K562 (cell line): ENCODE measurements around the gene NXN. TPM values are rescaled to one million over a fixed set of nuclear protein-coding genes. Genes with fewer than 3 reads are reported as not detected.

Source experiments
- ATAC-seq: fragments of 200-7000 bp; cut with Tn5 transposase; 3 replicates; pipeline ENCODE4 v1.9.1; 2020; ENCODE audit warnings: moderate library complexity
- BruUV-seq: library from RNA; stranded (reverse); fragments of 400-500 nt; replicated peaks from 2 replicates; lab custom pipeline; 2021; lab: Mats Ljungman, UMichigan
- CTCF ChIA-PET: fragments of 300-600 bp; formaldehyde crosslinking; extraction: SDS; loops from one replicate; lab custom pipeline; 2021; ENCODE audit warnings: low intra/inter-chr PET ratio; lab: Yijun Ruan, JAX
- POLR2A ChIA-PET: fragments of 300-600, 350-650 bp; sonication (Branson Sonifier 250); formaldehyde crosslinking; extraction: SDS; loops from one replicate; lab custom pipeline; 2021; ENCODE audit warnings: antibody characterized with exemption, inconsistent platforms; lab: Yijun Ruan, JAX
- DNase-seq, 4 experiments: peaks; one replicate each; pipeline versions ENCODE4 v3.0.0 to v3.0.0-alpha.2; 2011 to 2018; ENCODE audit warnings: low spot score in 3 of 4, mixed read lengths in 3 of 4; ENCODE audit errors: extremely low read depth in 1 of 4
- FAIRE-seq: peaks from 2 replicates; lab custom pipeline; 2011; peaks lifted over from hg19 to GRCh38; lab: Jason Lieb, UNC
- H2AFZ ChIP-seq: 2 replicates; pipeline ENCODE4 v1.6.0; 2011; ENCODE audit warnings: low read depth, low read length, control low read depth, inconsistent platforms
- H3K27ac ChIP-seq: fragments of 200-600 bp; 3 replicates; pipeline ENCODE4 v1.8.0; 2011; ENCODE audit warnings: low read depth, mild to moderate bottlenecking, control low read depth, inconsistent platforms, low read length, moderate library complexity, mixed read lengths; ENCODE audit errors: extremely low read depth
- H3K27me3 ChIP-seq, 2 experiments: fragments of 300-600 bp in 1 of 2; 2 replicates in 1 of 2; 3 replicates in 1 of 2; pipeline versions ENCODE4 v1.6.0 to v1.8.0; 2011; ENCODE audit warnings: inconsistent platforms in 2 of 2, low read length in 2 of 2, mild to moderate bottlenecking in 1 of 2, mixed read lengths in 1 of 2, moderate library complexity in 1 of 2; ENCODE audit not compliant: control insufficient read depth in 2 of 2, insufficient read depth in 2 of 2
- H3K36me3 ChIP-seq: fragments of 300-600 bp; 3 replicates; pipeline ENCODE4 v1.8.0; 2011; ENCODE audit warnings: mild to moderate bottlenecking, low read length, inconsistent platforms; ENCODE audit not compliant: control insufficient read depth, insufficient read depth
- H3K4me1 ChIP-seq, 2 experiments: fragments of 200-600 bp in 1 of 2; replicated peaks in 1 of 2; 2 replicates in 1 of 2; 3 replicates in 1 of 2; pipeline versions ENCODE4 v1.5.1 to v1.8.0; 2011; ENCODE audit warnings: inconsistent platforms in 2 of 2, low read length in 2 of 2, mild to moderate bottlenecking in 1 of 2, mixed read lengths in 1 of 2, moderate library complexity in 1 of 2; ENCODE audit not compliant: control insufficient read depth in 2 of 2, insufficient read depth in 2 of 2
- H3K4me2 ChIP-seq: 2 replicates; pipeline ENCODE4 v1.6.1; 2011; ENCODE audit warnings: low read length, control low read depth, inconsistent platforms, mixed read lengths; ENCODE audit not compliant: insufficient read depth
- H3K4me3 ChIP-seq: fragments of 200-600 bp; sonication (generic), shearing (Covaris generic); 2 replicates; pipeline ENCODE4 v1.5.1; 2016; ENCODE audit warnings: control low read depth, inconsistent platforms
- H3K79me2 ChIP-seq: fragments of 200-600 bp; 3 replicates; pipeline ENCODE4 v1.8.0; 2011; ENCODE audit warnings: low read length, inconsistent platforms; ENCODE audit not compliant: control insufficient read depth, insufficient read depth
- H3K9ac ChIP-seq, 2 experiments: 2 replicates each; pipeline versions ENCODE4 v1.6.0 to v1.6.1; 2011; ENCODE audit warnings: low read depth in 2 of 2, low read length in 2 of 2, control low read depth in 1 of 2, inconsistent platforms in 1 of 2, mild to moderate bottlenecking in 1 of 2, mixed read lengths in 1 of 2; ENCODE audit not compliant: insufficient read depth in 1 of 2
- H3K9me1 ChIP-seq: one replicate; pipeline ENCODE4 v1.6.0; 2011; ENCODE audit warnings: inconsistent platforms, mild to moderate bottlenecking, low read length, moderate library complexity; ENCODE audit not compliant: control insufficient read depth, insufficient read depth
- H3K9me3 ChIP-seq: replicated peaks from 2 replicates; pipeline ENCODE4 v1.5.1; 2011; ENCODE audit warnings: low read depth, low read length, inconsistent platforms; ENCODE audit not compliant: control insufficient read depth, insufficient read depth
- H4K20me1 ChIP-seq: replicated peaks from 2 replicates; pipeline ENCODE4 v1.6.1; 2011; ENCODE audit warnings: low read length, inconsistent platforms, mixed read lengths; ENCODE audit not compliant: control insufficient read depth, insufficient read depth
- CAMTA2 ChIP-seq: fragments of 250-450 bp; sonication (Bioruptor Pico); conservative IDR thresholded peaks from 2 replicates; pipeline ENCODE4 v1.5.1; 2022
- ELF2 ChIP-seq: fragments of 250-450 bp; sonication (Bioruptor Pico); IDR thresholded peaks from 2 replicates; pipeline ENCODE4 v1.5.0; 2021; ENCODE audit warnings: mild to moderate bottlenecking
- HOXB6 ChIP-seq: fragments of 250-450 bp; sonication (Bioruptor Pico); IDR thresholded peaks from 2 replicates; pipeline ENCODE4 v1.5.1; 2022; ENCODE audit warnings: mild to moderate bottlenecking, borderline replicate concordance
- PPARD ChIP-seq: fragments of 250-450 bp; sonication (Bioruptor Pico); IDR thresholded peaks from 2 replicates; pipeline ENCODE4 v1.8.0; 2022; ENCODE audit warnings: inconsistent platforms, mild to moderate bottlenecking, moderate library complexity
- RBBP5 ChIP-seq: fragments of 200-600 bp; sonication (generic); IDR thresholded peaks from 2 replicates; pipeline ENCODE4 v1.6.1; 2012; ENCODE audit warnings: borderline replicate concordance, mild to moderate bottlenecking, low read length, control low read depth, inconsistent platforms; ENCODE audit not compliant: insufficient read depth, poor library complexity, severe bottlenecking
- RFX5 ChIP-seq: IDR thresholded peaks from 2 replicates; pipeline ENCODE4 v1.6.1; 2011; ENCODE audit warnings: low read depth, mild to moderate bottlenecking, improper control_type of control experiment, low read length
- SMARCB1 ChIP-seq: IDR thresholded peaks from 2 replicates; pipeline ENCODE4 v1.6.1; 2011; ENCODE audit warnings: improper control_type of control experiment, low read depth; ENCODE audit not compliant: insufficient read length
- TRIM28 ChIP-seq: fragments of 450-650 bp; IDR thresholded peaks from 2 replicates; pipeline ENCODE4 v1.6.1; 2017
- XRCC5 ChIP-seq: fragments of 200-400 bp; formaldehyde crosslinking; IDR thresholded peaks from 2 replicates; pipeline ENCODE4 v1.6.1; 2017; ENCODE audit warnings: low read depth, mild to moderate bottlenecking, low read length
- ZBTB12 ChIP-seq: fragments of 250-450 bp; sonication (Bioruptor Pico); IDR thresholded peaks from 2 replicates; pipeline ENCODE4 v1.4.0; 2020
- ZNF445 ChIP-seq: fragments of 250-450 bp; sonication (Bioruptor Pico); IDR thresholded peaks from 2 replicates; pipeline ENCODE4 v1.4.0; 2020; ENCODE audit warnings: low read depth, mild to moderate bottlenecking, moderate library complexity
- WGBS: fragments of 100-300 bp; shearing (Covaris generic); methylation state at CpG from one replicate; pipeline ENCODE4 v1.1.6; 2016; ENCODE audit warnings: low coverage, mixed read lengths; ENCODE audit not compliant: insufficient coverage; ENCODE audit errors: missing lambda C conversion rate; 5-methylcytosine and 5-hydroxymethylcytosine counted together
- in situ Hi-C: fragments of 300-500 bp; cut with MboI; formaldehyde crosslinking; loops from 4 replicates; pipeline ENCODE4 v1.15.0; 2018; ENCODE audit warnings: inconsistent platforms, mixed read lengths
- intact Hi-C: fragments of 100-400 bp; cut with micrococcal nuclease; formaldehyde crosslinking; loops from 2 replicates; pipeline ENCODE4 v1.14.2; 2022
- polyA plus RNA-seq, 8 experiments: library from polyadenylated mRNA; depleted of rRNA in 4 of 8; stranded (reverse) in 5 of 8; unstranded in 3 of 8; fragments of >200 nt; fragmentation: Nextera tagmentation in 2 of 8; fragmentation: Illumina TruSeq in 1 of 8; extraction: Ambion mirVana in 2 of 8; extraction: Trizol in 1 of 8; gene quantifications; 2 replicates each; pipeline versions ENCODE4 v1.2.1 to v1.2.3, GENCODE V29; 2011 to 2014; ENCODE audit warnings: inconsistent platforms in 1 of 8, missing spikeins in 1 of 8
- total RNA-seq, 7 experiments: library from RNA; depleted of rRNA in 6 of 7; stranded (reverse); fragments of >200 nt in 6 of 7; fragmentation: Illumina TruSeq in 2 of 7; extraction: Trizol in 2 of 7; gene quantifications; 2 replicates each; pipeline versions ENCODE4 v1.2.1 to v1.2.3, GENCODE V29; 2011 to 2021; ENCODE audit warnings: low replicate concordance in 1 of 7

Gene NXN
- total and polyA plus RNA-seq, 9 of the 15 experiments (the other 6 are each of a cell fraction or from before 2014, with no cell fraction given), result 0.08 to 0.39 (median 0.29) TPM; not detected in 5

- in situ Hi-C loops (no loop called here), intact Hi-C loops (no loop called here)
- Histone ChIP-seq H3K79me2 (no peaks in the 10 kb centered on the region), H3K9me3 (no peaks in the 10 kb centered on the region), H2AFZ (no peak overlapping the region), H3K9me1 (no peaks in the 10 kb centered on the region), H4K20me1 (no peaks in the 10 kb centered on the region), H3K36me3 (no peaks in the 10 kb centered on the region), H3K4me1 (no peaks in the 10 kb centered on the region), H3K4me3 (no peak overlapping the region), H3K27me3 (peaks cover 9 to 40% of the 10 kb centered on the region in 2 experiments; a peak in 4 of 5 replicates), H3K4me2 (no peak overlapping the region), H3K9ac (no peak overlapping the region), H3K27ac (no peak overlapping the region)
- no peak for ATAC-seq
- CTCF ChIA-PET, result no interaction called here
- no peak for FAIRE-seq
- TF ChIP-seq ELF2 (no peak), ZBTB12 (CRISPR knock-in tag) (no peak), SMARCB1 (no peak), XRCC5 (no peak), RBBP5 (no peak), RFX5 (no peak), TRIM28 (no peak), PPARD (no peak), ZNF445 (CRISPR knock-in tag) (no peak), HOXB6 (no peak), CAMTA2 (no peak)
- BruUV-seq, result no TSS peak
- DNase-seq, result no peak
- 2% methylated on average over 6 of the region's 7 CpGs for WGBS
- POLR2A ChIA-PET, result no interaction called here
Observed at GRCh38 chr17:856149-856548, 123.4 kb downstream of the NXN start.
